ENCODE measurements around the gene PPP1R2.

Gene PPP1R2

DNA sequence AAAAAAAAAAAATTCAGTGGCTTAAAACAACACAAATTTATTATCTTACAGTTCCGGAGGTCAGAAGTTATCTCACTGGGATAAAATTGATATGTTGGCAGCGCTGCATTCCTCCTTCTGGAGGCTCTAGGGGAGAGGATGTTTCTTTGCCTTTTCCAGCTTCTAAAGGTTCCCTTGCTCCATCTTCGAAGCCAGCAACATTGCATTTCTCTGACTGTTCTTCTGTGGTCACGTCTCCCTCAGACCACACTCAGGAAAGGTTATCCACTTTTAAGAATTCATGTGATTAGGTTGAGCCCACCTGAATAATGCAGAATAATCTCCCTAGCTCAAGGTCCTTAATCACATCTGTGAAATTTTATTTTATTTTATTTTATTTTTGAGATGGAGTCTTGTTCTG, 76.9 kb downstream of the PPP1R2 start:
- no peak for DNase-seq (ENCODE audit: low spot score)
- TF ChIP-seq, protein P1, sequence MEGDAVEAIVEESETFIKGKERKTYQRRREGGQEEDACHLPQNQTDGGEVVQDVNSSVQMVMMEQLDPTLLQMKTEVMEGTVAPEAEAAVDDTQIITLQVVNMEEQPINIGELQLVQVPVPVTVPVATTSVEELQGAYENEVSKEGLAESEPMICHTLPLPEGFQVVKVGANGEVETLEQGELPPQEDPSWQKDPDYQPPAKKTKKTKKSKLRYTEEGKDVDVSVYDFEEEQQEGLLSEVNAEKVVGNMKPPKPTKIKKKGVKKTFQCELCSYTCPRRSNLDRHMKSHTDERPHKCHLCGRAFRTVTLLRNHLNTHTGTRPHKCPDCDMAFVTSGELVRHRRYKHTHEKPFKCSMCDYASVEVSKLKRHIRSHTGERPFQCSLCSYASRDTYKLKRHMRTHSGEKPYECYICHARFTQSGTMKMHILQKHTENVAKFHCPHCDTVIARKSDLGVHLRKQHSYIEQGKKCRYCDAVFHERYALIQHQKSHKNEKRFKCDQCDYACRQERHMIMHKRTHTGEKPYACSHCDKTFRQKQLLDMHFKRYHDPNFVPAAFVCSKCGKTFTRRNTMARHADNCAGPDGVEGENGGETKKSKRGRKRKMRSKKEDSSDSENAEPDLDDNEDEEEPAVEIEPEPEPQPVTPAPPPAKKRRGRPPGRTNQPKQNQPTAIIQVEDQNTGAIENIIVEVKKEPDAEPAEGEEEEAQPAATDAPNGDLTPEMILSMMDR (IDR thresholded peaks at IDR 0.05): no peak
- H3K27ac ChIP-seq: no peak overlapping the region
- H3K4me3 ChIP-seq: no peak overlapping the region

Measured in coronary artery (tissue), 2 donors.